C4-2B (cell line): ENCODE measurements around the gene VSTM4.

ENCODE experiments used
- ZFX ChIP-seq: fragments of 450-650 bp; IDR thresholded peaks from 2 replicates; pipeline ENCODE4 v1.6.1; 2017
- TF ChIP-seq, protein P1 (sequence below): fragments of 450-650 bp; conservative IDR thresholded peaks from 2 replicates; pipeline ENCODE4 v1.5.1; 2017; ENCODE audit warnings: mild to moderate bottlenecking

DNA sequence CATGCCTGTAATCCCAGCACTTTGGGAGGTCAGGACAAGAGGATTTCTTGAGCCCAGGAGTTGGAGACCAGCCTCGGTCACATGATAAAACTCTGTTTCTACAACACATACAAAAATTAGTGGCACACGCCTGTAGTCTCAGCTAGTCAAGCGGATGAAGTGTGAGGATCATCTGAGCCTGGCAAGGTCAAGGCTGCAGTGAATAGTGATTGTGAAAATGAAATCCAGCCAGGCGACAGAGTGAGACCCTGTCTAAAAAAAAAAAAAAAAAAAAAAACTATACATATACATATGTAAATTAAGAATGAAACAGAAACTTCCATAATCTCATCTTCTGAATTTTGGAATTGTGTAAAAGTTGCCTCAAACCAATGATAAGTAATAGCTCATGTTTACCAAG, 36.7 kb upstream of the VSTM4 start:
- TF ChIP-seq, protein P1, sequence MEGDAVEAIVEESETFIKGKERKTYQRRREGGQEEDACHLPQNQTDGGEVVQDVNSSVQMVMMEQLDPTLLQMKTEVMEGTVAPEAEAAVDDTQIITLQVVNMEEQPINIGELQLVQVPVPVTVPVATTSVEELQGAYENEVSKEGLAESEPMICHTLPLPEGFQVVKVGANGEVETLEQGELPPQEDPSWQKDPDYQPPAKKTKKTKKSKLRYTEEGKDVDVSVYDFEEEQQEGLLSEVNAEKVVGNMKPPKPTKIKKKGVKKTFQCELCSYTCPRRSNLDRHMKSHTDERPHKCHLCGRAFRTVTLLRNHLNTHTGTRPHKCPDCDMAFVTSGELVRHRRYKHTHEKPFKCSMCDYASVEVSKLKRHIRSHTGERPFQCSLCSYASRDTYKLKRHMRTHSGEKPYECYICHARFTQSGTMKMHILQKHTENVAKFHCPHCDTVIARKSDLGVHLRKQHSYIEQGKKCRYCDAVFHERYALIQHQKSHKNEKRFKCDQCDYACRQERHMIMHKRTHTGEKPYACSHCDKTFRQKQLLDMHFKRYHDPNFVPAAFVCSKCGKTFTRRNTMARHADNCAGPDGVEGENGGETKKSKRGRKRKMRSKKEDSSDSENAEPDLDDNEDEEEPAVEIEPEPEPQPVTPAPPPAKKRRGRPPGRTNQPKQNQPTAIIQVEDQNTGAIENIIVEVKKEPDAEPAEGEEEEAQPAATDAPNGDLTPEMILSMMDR, result no peak
- no peak for TF ChIP-seq ZFX
